HG03280 (cell line): ENCODE results near the gene LSAMP.
"Not testable (repeated sequence)": the region's sequence is repeated elsewhere in the genome, so short reads cannot be mapped to it uniquely, and the experiment has no call there.

Source experiments
- ATAC-seq: cut with Tn5 transposase; IDR thresholded peaks from one replicate; pipeline ENCODE4 v1.9.1; 2021; ENCODE audit warnings: mild to moderate bottlenecking, moderate library complexity; ENCODE audit not compliant: unreplicated experiment

The LSAMP gene

GRCh38 chr3:115857518-115858136 lies 587.7 kb downstream of the LSAMP start:
- ATAC-seq = no peak

- ATAC-seq = no peak
Measured at GRCh38 chr3:115855911-115856310, 589.4 kb downstream of the LSAMP start.

GRCh38 chr3:115853104-115853503 lies 592.2 kb downstream of the LSAMP start:
- ATAC-seq = no peak

- ATAC-seq = no peak
Measured at GRCh38 chr3:115852278-115852677, 593.0 kb downstream of the LSAMP start.

- ATAC-seq = no peak
Measured at GRCh38 chr3:115851571-115851970, 593.7 kb downstream of the LSAMP start.

- ATAC-seq = no peak
Measured at GRCh38 chr3:115848641-115849040, 596.6 kb downstream of the LSAMP start.

GRCh38 chr3:115845986-115846385 lies 599.3 kb downstream of the LSAMP start:
- no peak for ATAC-seq

- not testable (repeated sequence) for ATAC-seq
Measured at GRCh38 chr3:115844729-115845128, 600.6 kb downstream of the LSAMP start.

- ATAC-seq = no peak
Measured at GRCh38 chr3:115843206-115843605, 602.1 kb downstream of the LSAMP start.

- ATAC-seq = no peak
Measured at GRCh38 chr3:115839246-115839645, 606.0 kb downstream of the LSAMP start.

- ATAC-seq = no peak
Measured at GRCh38 chr3:115838786-115839185, 606.5 kb downstream of the LSAMP start.

- no peak for ATAC-seq
Measured at GRCh38 chr3:115836944-115837343, 608.3 kb downstream of the LSAMP start.

GRCh38 chr3:115835946-115836345 lies 609.3 kb downstream of the LSAMP start:
- no peak for ATAC-seq

- ATAC-seq = no peak
Measured at GRCh38 chr3:115834068-115834467, 611.2 kb downstream of the LSAMP start.

GRCh38 chr3:115833074-115833473 lies 612.2 kb downstream of the LSAMP start:
- ATAC-seq = no peak

GRCh38 chr3:115832265-115832664 lies 613.0 kb downstream of the LSAMP start:
- ATAC-seq = no peak

GRCh38 chr3:115831864-115832263 lies 613.4 kb downstream of the LSAMP start:
- ATAC-seq = no peak

GRCh38 chr3:115830764-115831395 lies 614.4 kb downstream of the LSAMP start:
- ATAC-seq = no peak

- no peak for ATAC-seq
Measured at GRCh38 chr3:115828401-115828800, 616.9 kb downstream of the LSAMP start.

GRCh38 chr3:115827495-115827894 lies 617.8 kb downstream of the LSAMP start:
- ATAC-seq = no peak

- ATAC-seq = no peak
Measured at GRCh38 chr3:115825046-115825445, 620.2 kb downstream of the LSAMP start.

- ATAC-seq = no peak
Measured at GRCh38 chr3:115823083-115823482, 622.2 kb downstream of the LSAMP start.

GRCh38 chr3:115822579-115822978 lies 622.7 kb downstream of the LSAMP start:
- ATAC-seq = no peak
